GM18868 (cell line): ENCODE results near the gene CEP170.
"Not testable (repeated sequence)": the region's sequence is repeated elsewhere in the genome, so short reads cannot be mapped to it uniquely, and the experiment has no call there.

ENCODE experiments used
- ATAC-seq: cut with Tn5 transposase; IDR thresholded peaks from one replicate; pipeline ENCODE4 v1.9.1; 2021; ENCODE audit warnings: mild to moderate bottlenecking, moderate library complexity; ENCODE audit not compliant: unreplicated experiment

Gene CEP170

DNA sequence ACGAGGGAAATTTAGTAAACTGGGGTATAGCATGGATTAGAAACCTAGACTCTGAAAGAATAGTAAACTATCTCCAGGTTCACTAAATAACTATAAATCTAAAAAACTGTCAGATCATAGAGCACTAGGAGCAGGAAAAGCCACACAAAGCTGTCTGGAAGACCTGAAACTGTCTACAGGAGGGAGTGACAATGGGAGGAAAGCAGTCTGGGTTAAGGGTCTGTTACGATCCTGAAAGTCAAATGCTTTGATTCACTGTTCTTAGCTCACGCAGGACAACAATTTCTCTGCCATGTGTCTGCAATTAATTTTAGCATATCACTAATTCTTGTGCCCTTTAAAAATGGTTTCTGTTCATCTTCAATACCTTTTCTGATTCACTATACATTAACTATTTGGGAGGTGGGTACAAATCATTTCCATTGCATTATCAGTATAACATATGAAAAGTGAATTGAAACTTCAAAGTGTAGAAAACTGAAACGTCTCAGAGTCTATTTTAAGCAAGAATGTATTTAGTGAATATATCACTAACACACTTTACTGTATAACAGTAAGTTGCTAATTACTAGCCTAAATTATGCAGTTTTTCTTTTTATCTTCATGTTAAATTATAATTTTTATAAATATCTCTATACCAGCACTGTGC is 18.4 kb downstream of the CEP170 start:
- peak; percentile 88 for ATAC-seq

DNA sequence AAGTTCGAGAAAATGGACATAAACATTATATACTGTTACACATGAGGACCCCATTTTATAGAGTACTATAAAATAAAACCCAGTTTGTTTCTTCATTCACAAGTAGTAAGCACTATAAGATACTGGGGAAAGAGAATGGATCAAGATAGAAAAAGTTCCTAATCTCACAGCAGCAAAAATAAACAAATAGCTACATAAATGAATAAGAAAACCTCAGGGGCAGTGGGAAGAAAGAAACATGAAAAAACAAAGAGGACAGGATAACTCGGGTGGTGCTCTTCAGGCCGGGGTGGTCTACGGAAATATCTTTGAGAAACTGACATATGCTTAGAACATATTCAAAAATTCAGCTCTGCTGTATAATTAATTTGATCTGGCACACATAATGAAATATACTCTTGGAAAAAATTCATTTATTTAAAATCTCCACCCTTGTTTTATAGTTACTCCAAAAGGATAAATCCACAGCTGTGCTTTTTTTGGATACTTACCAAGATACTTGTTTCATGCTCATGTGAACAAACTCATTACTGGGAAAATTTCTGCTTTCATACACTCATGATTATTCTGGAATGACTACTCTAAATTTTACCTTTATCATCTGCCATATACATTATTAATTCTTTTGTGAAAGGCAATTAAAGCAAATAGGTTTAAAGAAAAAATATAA is 20.0 kb downstream of the CEP170 start:
- no peak for ATAC-seq

DNA sequence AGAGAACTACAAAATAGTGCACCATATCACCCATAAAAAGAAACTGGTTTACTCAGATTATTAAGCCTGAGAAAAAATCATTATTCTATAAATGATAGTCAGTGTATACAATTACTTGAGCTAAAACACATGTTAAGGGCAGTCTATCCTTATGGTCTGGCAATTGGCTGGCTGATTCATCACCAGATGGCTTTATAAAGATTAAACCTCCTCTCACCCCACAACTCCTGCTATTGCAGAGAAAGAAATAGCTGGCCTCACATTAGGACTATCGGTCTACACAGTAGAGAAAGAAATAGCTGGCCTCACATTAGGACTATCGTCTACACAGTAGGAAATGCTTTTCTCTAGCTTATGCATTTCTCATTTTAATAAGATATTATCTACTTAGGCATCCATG is 21.2 kb downstream of the CEP170 start:
- no peak for ATAC-seq

DNA sequence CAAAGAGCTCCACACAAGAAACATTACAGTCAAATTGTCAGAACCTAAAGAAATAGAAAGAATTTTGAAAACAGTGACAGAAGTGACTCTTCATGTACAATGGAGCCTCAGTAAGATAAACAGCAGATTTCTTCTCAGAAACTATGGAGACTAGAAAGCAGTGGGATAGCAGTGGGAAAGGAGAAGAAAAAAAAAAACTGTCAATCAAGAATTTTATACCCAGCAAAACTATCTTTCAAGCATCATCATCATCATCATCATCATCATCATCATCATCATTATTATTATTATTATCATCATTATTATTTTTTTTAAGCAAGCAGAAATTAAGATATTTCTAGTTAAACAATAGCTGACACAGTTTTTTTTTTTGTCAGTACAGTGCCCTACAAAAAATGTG is 24.2 kb downstream of the CEP170 start:
- ATAC-seq = no peak

DNA sequence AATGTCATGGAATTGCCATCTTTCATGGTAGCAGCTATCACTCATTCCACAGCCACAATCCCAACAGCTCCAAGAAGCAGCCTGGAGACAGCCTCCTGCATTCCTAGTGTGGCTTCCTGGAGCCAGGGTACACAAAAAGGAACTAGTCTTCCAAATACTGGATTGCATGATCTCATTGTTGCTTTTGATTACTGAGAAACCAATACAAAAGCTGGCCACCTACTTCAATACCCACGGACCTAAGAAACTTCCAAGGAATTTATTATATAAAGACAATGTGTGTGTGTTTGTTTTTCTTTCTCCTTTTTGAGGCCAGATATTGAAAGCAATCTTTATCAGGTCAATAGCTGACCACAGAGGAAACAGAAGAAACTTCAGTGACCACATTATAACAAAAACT is 25.6 kb downstream of the CEP170 start:
- ATAC-seq = no peak

DNA sequence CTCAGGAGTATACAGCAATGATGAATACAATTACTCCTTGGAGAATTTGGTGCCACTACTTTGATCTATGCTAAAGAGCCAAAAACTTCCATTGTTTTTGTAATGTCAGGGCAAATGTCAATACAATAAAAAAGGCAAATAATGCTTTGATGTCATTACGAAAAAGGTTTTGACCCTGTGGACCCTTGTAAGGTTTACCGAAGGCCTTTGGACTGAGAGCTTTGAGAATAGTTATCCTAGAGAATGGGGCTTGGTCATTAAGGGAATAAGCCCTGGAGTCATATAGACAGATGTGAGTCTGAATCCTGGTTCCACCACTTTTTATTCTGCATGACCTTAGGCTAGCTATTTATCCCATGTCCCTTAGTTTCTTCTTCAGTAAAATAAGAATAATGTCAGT is 27.5 kb downstream of the CEP170 start:
- no peak for ATAC-seq

DNA sequence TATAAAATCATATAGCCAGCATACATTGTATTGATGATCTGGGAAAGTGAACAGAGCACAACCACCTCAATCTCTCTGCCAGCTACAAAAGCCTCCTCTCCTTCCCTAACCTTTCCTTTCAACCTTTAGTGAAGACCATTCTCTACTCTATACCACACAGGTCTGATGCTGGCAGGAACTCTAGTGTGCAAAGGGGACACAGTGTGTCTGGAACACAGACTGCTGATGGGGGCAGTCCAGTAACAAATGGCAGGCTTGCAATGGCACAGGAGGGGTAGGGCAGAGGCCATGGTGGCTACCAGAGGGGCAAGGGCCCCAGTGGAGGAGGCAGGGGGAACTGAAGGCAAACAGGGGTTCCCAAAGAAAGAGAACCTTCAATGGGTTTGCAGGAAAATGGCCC is 37.0 kb downstream of the CEP170 start:
- ATAC-seq = no peak

DNA sequence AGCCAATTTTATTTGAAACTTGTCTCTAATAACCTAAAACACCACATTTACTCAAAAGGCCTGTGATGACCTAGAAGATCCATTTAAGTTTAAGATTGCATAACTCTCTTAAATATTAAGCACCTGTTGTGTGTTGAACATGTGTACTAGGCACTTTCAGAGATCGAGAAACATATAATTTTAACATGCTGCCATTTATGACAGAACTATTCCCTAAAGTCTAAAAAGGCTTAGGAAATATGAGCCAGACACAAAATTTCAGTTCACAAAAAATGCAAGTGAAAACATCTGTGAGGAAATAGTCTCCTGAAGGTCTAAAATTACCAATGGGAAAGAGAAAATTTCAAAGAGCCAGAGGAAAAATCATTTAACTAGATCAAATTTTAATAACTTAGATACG is 37.7 kb downstream of the CEP170 start:
- no peak for ATAC-seq

DNA sequence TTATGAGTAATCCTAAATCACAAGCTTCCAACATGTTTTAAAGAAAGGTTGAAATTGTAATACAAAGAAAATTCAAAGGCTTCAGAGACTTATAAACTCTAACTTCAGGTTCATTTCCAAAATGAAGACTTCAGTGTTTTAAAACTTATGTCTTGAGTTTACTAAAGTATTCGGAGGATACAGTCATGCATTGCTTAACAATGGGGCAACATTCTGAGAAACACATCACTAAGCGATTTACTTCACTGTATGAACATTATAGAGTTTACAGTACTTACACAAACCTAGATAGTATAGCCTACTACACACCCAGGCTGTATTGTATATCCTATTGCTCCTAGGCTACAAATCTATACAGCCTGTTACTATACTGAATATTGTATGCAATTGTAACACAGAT is 38.3 kb downstream of the CEP170 start:
- ATAC-seq = no peak

DNA sequence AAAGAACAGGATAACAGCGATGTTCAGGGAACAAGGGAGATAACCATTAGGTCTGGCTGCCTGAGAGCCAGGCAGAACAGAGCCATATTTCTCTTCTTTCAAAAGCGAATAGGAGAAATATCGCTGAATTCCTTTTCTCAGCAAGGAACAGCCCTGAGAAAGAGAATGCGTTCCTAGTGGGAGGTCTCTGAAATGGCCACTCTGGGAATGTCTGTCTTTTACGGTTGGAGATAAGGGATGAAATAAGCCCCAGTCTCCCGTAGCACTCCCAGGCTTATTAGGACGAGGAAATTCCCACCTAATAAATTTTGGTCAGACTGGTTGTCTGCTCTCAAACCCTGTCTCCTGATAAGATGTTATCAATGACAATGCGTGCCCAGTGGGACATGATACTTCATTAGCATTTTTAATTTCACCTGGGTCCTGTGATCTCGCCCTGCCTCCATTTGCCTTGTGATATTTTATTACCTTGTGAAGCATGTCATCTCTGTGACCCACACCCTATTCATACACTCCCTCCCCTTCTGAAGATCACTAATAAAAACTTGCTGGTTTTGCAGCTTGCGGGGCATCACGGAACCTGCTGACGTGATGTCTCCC is 39.7 kb downstream of the CEP170 start:
- not testable (repeated sequence) for ATAC-seq

DNA sequence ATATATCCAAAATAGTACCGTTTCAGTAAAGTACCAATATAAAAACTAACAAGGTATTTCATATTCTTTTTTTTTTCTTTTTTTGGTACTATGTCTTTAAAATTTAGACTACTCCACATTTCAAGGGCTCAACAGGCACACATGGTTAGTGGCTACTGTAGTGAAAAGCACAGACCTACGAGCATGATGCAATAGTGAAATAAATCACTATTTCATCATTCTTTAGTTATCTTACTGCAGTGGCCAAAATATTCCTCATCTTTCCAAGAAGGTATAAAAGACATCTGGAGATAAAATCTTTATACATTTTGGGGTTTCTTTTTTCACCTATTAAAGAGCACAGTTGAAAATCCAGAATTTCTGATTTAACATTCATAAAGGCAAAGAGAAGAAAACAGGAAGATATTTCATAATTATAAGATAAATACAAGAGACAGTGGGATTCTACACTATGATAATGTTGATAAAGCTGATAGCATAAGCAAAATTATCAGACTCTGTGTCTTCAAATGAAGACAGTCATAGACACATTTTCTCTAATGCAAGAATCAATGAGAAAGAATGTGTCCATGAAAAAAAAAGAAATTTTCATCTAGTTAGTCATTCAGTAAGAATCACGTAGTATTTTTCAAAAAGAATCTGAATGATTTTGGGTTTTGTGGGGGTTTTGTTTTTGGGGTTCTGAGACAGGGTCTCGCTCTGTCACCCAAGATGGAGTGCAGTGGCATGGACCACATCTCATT is 41.9 kb downstream of the CEP170 start:
- no peak for ATAC-seq

DNA sequence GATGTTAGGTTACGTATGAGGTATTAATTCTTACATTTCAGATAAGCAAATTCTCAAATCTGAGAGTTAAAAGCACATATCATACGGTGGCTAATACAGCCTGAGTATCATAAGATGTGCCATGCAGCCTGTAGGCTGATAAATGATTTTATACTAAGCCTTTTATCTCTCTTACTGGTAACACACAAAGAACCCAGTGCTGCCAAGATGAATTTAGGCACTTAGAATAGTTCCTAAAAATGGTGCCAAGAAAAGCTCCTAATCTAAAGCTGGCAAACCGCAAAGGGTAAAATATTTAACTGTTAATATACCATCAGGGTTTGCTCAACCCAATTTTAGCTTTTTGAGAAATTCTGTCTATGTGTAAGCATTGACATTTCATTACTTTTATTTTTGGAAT is 43.1 kb downstream of the CEP170 start:
- ATAC-seq = not testable (repeated sequence)

DNA sequence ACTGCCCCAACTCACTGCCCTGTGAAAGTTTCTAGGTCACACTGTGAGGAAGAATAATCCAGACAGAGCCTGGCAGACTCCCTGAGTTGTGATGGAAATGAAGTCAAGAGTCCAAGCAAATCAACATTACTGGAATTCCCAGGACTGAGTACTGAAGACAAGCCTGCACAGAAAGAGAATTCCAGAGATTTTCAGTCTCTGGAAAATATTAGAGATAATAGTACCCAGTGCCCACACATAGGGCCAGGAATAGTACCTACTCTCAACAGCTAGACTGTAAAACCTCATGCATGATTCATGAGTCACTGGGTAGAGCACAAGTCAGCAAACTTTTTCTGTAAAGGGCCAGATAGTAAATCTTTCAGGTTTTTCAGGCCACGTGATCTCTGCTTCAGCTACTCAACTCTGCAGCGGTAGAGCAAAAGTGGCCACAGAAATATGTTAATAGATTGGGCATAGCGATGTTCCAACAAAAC is 50.0 kb downstream of the CEP170 start:
- not testable (repeated sequence) for ATAC-seq

DNA sequence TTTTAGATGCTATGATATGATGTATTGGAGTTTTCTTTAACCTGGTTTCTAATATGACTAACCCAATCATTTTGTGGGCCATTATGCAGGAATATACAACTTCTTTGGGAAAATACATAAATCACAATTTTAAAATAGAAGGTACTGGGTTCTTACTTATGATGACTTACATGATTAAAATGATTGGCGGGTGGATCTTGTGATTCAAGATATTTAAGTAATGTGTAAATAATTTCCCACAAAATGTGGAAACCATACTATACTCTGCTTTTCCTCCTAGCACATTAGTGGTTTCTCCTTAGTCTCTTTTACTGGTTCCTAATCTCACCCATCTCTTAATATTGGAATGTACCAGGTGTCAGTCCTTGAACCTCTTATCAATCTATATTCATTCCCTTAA is 50.7 kb downstream of the CEP170 start:
- ATAC-seq = not testable (repeated sequence)

DNA sequence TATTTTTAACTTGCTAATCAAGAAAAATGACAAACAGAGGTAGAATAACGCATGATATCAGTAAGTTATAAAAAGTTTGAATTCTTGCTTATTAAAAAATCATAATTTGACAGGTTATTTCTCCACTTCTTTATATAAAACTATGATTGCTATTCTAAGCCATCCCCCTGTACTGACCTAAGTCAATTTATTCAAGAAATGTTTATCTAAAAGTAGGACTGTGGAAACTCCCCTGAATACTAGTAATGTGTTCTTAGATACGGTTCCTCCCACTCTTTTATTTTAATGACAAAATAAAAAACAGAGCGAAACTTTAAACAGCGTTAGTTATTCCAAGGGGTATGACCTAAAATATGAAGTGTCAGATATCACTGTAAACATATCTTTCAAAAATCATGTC is 51.9 kb downstream of the CEP170 start:
- not testable (repeated sequence) for ATAC-seq

DNA sequence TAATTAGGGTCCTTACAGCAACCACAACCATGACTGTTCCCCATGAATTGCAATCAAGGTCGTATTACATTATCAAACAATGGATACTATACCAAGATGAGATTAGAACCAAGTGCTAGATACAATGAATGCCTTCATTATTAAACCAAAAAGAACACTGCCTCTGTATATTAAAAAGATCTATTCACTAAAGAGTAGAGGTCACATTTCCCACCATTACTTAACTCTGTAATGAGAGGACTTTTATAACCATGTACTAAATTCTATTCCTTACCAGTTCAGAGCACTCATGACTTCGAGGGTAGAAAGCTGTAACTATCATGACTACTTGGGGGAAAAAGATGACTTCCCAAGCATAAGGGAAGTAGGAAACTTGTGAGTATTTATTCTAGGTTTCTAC is 53.8 kb downstream of the CEP170 start:
- not testable (repeated sequence) for ATAC-seq

DNA sequence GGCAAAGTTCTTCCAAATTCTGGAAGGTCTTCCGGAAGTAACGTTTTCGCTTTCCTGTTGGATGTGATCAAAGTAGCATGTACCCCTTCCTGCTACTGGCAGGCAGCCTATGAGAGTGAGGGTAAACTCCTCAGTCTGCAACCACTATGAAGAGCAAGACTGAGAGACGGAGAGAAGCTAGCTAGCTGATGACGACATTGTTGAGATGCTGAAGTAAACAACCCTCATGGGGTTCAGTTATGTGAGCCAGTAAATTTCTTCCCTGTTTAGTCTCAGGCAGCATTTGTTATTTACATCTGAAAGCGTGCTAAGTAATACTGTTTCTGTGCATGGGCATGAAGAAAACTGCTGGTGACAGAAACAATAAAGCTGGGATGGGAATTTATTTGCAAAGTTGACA is 57.6 kb downstream of the CEP170 start:
- not testable (repeated sequence) for ATAC-seq

DNA sequence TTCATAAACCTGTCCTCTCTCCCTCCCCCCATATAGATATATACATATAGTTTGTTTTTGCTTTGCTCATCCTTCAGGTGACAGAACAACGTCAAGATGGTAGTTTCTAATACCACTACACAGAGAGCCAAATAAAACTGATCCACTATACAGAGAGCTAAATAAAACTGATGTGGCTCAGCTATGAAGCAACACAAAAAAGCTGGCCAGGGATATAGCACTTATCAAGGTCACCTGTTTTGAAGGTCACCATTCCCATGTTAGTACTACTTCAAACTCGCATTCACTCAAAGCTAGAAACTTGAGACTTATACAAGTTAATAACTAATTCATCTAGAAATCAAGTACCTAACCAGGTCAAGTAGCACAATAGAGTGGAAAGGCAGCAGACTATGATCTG is 61.8 kb downstream of the CEP170 start:
- not testable (repeated sequence) for ATAC-seq

DNA sequence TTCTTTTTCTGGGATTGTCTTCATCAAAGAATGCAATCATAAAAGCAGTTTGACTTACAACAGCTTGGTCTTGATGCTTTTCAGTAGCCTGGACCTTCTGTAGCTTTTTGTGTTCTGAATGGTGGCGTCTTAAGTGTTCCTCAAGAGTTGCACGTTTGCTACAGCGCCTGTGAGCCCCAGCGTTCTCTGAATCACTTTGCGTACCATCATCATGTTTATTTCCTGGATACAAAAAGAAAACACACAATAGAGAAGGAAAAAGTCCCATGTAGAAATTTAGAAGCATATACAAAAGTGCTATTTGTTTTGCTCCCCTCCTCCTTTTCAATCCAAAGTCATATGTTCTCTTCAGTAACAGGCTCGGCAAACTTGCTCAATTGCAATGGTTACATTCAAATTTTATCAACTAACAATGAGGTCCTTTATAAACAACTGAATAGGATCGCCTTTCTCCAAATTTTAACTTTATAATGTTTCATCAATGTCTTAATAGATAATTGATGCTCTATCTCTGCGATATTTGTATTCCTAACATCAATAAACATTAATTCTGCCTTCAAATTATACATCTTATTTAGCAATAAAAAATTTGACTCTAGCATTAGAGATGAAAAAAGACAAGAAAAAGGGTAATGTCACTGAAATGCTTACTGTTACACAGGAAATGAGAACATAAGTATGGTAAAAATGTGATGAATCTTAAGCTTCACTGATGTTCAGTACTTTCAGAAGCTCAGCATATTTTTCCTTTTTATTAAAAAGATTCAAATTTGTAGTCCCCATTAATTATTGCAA is 68.7 kb downstream of the CEP170 start:
- not testable (repeated sequence) for ATAC-seq

DNA sequence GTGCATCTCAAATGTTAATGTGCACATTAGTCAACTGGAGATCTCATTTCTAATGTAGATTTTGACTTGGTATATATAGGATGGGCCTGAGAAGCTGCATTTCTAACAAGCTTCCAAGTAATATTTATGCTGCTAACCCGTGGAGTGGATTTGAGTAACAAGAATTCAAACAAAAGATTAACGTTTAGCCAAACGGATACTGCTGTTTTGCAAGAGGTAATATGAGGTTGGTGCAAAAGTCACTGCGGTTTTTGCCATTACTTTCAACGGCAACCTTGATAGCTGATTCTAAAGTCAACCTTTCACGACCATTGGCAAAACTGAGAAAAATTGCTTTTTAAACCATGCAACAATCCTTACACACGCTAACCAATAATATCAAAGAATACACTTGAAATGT is 70.3 kb downstream of the CEP170 start:
- not testable (repeated sequence) for ATAC-seq

DNA sequence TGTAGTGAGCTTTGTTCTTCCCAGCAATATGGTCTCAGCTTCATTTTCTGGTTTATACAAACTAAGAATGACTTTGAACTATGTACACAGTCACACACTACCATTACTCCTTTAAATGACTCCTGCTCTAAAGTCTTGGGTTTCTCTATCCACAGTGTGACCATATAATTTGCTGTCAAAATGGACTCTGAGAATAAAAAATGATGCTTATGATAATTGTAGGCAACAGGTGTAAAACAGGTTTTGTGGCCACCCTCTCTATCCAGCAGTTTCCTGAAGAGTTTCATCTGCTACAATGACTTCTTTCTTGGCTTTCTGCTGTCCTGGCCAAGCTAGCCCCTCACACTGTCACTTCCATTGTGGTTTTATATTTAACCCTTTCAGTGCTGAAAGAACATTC is 71.4 kb downstream of the CEP170 start:
- not testable (repeated sequence) for ATAC-seq
